Measurements from ENCODE around the gene PRSS53.
"Not testable (repeated sequence)": the region's sequence is repeated elsewhere in the genome, so short reads cannot be mapped to it uniquely, and the experiment has no call there.

PRSS53 gene

GRCh38 chr16:31088459-31089183 lies at the start of gene PRSS53:
Gene PRSS53, minus strand, starts transcription at chr16:31088943. Its CDS starts 134 bp downstream, at chr16:31088809.
- Mint-ChIP-seq H3K4me3 (no peak within 1 kb of the TSS), H3K4me1 (ENCODE audit: low read depth) (peaks cover 5% of the 10 kb centered on the region), H3K36me3 (no peaks in the 10 kb centered on the region), H3K9me3 (ENCODE audit: low read depth) (no peaks in the 10 kb centered on the region), H3K27ac (no peak within 1 kb of the TSS), H3K27me3 (no peaks in the 10 kb centered on the region)

GRCh38 chr16:31136822-31137499 lies 48.2 kb upstream of the PRSS53 start:
- not testable (repeated sequence) for H3K36me3 Mint-ChIP-seq; H3K4me1 Mint-ChIP-seq (ENCODE audit: low read depth); H3K9me3 Mint-ChIP-seq (ENCODE audit: low read depth); H3K4me3 Mint-ChIP-seq; H3K27me3 Mint-ChIP-seq; H3K27ac Mint-ChIP-seq

- Mint-ChIP-seq H3K27ac (no peak overlapping the region), H3K4me1 (ENCODE audit: low read depth) (no peaks in the 10 kb centered on the region), H3K9me3 (ENCODE audit: low read depth) (no peaks in the 10 kb centered on the region)
Measured at GRCh38 chr16:31136287-31136662, 47.5 kb upstream of the PRSS53 start.

GRCh38 chr16:31135535-31136286 lies 47.0 kb upstream of the PRSS53 start, which contains the start of gene PRSS8:
Gene PRSS8, minus strand, starts transcription at chr16:31135727. Its CDS starts 229 bp downstream, at chr16:31135498.
- no peaks in the 10 kb centered on the region for H3K9me3 Mint-ChIP-seq (ENCODE audit: low read depth)
- H3K27ac Mint-ChIP-seq = no peak within 1 kb of the TSS
- no peaks in the 10 kb centered on the region for H3K27me3 Mint-ChIP-seq
- no peaks in the 10 kb centered on the region for H3K36me3 Mint-ChIP-seq
- H3K4me3 Mint-ChIP-seq = no peak within 1 kb of the TSS
- no peaks in the 10 kb centered on the region for H3K4me1 Mint-ChIP-seq (ENCODE audit: low read depth)

More at GRCh38 chr16:31136287-31136662, 47.5 kb upstream of the PRSS53 start:
- Mint-ChIP-seq H3K27me3 (no peaks in the 10 kb centered on the region), H3K4me3 (no peak overlapping the region), H3K36me3 (no peaks in the 10 kb centered on the region)

- Mint-ChIP-seq H3K36me3 (no peaks in the 10 kb centered on the region), H3K27ac (no peak overlapping the region), H3K27me3 (no peaks in the 10 kb centered on the region), H3K4me1 (ENCODE audit: low read depth) (no peaks in the 10 kb centered on the region), H3K9me3 (ENCODE audit: low read depth) (no peaks in the 10 kb centered on the region), H3K4me3 (no peak overlapping the region)
Measured at GRCh38 chr16:31134625-31135534, 46.1 kb upstream of the PRSS53 start.

- Mint-ChIP-seq H3K36me3 (no peaks in the 10 kb centered on the region), H3K9me3 (ENCODE audit: low read depth) (no peaks in the 10 kb centered on the region), H3K4me1 (ENCODE audit: low read depth) (no peaks in the 10 kb centered on the region), H3K27me3 (no peaks in the 10 kb centered on the region), H3K4me3 (no peak overlapping the region), H3K27ac (no peak overlapping the region)
Measured at GRCh38 chr16:31134091-31134571, 45.4 kb upstream of the PRSS53 start.

- Mint-ChIP-seq H3K27me3 (no peaks in the 10 kb centered on the region), H3K4me3 (no peak overlapping the region), H3K27ac (no peak overlapping the region), H3K4me1 (ENCODE audit: low read depth) (peaks cover 2% of the 10 kb centered on the region), H3K36me3 (no peaks in the 10 kb centered on the region), H3K9me3 (ENCODE audit: low read depth) (no peaks in the 10 kb centered on the region)
Measured at GRCh38 chr16:31133046-31133501, 44.3 kb upstream of the PRSS53 start.

GRCh38 chr16:31132303-31132979 lies 43.7 kb upstream of the PRSS53 start:
- H3K36me3 Mint-ChIP-seq = no peaks in the 10 kb centered on the region
- H3K9me3 Mint-ChIP-seq (ENCODE audit: low read depth) = no peaks in the 10 kb centered on the region
- H3K27me3 Mint-ChIP-seq = no peaks in the 10 kb centered on the region
- no peak overlapping the region for H3K4me3 Mint-ChIP-seq
- no peak overlapping the region for H3K27ac Mint-ChIP-seq
- H3K4me1 Mint-ChIP-seq (ENCODE audit: low read depth) = peaks cover 2% of the 10 kb centered on the region

- Mint-ChIP-seq H3K27me3 (no peaks in the 10 kb centered on the region), H3K27ac (no peak overlapping the region), H3K4me1 (ENCODE audit: low read depth) (peaks cover 2% of the 10 kb centered on the region), H3K9me3 (ENCODE audit: low read depth) (no peaks in the 10 kb centered on the region), H3K36me3 (no peaks in the 10 kb centered on the region), H3K4me3 (no peak overlapping the region)
Measured at GRCh38 chr16:31131841-31132271, 43.1 kb upstream of the PRSS53 start.

- no peaks in the 10 kb centered on the region for H3K36me3 Mint-ChIP-seq
- no peak overlapping the region for H3K4me3 Mint-ChIP-seq
- H3K9me3 Mint-ChIP-seq (ENCODE audit: low read depth) = no peaks in the 10 kb centered on the region
- peaks cover 2% of the 10 kb centered on the region for H3K4me1 Mint-ChIP-seq (ENCODE audit: low read depth)
- H3K27ac Mint-ChIP-seq = no peak overlapping the region
- no peaks in the 10 kb centered on the region for H3K27me3 Mint-ChIP-seq
Measured at GRCh38 chr16:31131416-31131815, 42.7 kb upstream of the PRSS53 start.

GRCh38 chr16:31130899-31131298 lies 42.2 kb upstream of the PRSS53 start:
- Mint-ChIP-seq H3K9me3 (ENCODE audit: low read depth) (no peaks in the 10 kb centered on the region), H3K36me3 (no peaks in the 10 kb centered on the region), H3K4me1 (ENCODE audit: low read depth) (peaks cover 2% of the 10 kb centered on the region), H3K27ac (no peak overlapping the region), H3K4me3 (no peak overlapping the region), H3K27me3 (no peaks in the 10 kb centered on the region)

- H3K4me1 Mint-ChIP-seq (ENCODE audit: low read depth) = peaks cover 2% of the 10 kb centered on the region
- H3K9me3 Mint-ChIP-seq (ENCODE audit: low read depth) = no peaks in the 10 kb centered on the region
- H3K27me3 Mint-ChIP-seq = no peaks in the 10 kb centered on the region
- H3K36me3 Mint-ChIP-seq = no peaks in the 10 kb centered on the region
- no peak overlapping the region for H3K27ac Mint-ChIP-seq
- no peak overlapping the region for H3K4me3 Mint-ChIP-seq
Measured at GRCh38 chr16:31130336-31130891, 41.7 kb upstream of the PRSS53 start.

- H3K36me3 Mint-ChIP-seq = no peaks in the 10 kb centered on the region
- no peak overlapping the region for H3K27ac Mint-ChIP-seq
- peaks cover 2% of the 10 kb centered on the region for H3K4me1 Mint-ChIP-seq (ENCODE audit: low read depth)
- no peaks in the 10 kb centered on the region for H3K27me3 Mint-ChIP-seq
- no peaks in the 10 kb centered on the region for H3K9me3 Mint-ChIP-seq (ENCODE audit: low read depth)
- no peak overlapping the region for H3K4me3 Mint-ChIP-seq
Measured at GRCh38 chr16:31129568-31130335, 41.0 kb upstream of the PRSS53 start.
